ENCODE results near the gene FUCA1. TPM values are rescaled to one million over a fixed set of nuclear protein-coding genes. Genes with fewer than 3 reads are reported as not detected.

FUCA1 gene
- total RNA-seq, 2 experiments from 2014 or later, result 3.6 to 4.1 TPM

Other genes with a start within 250 kb of the FUCA1 start
- gene RPL11, start 176.5 kb downstream of the FUCA1 start, total RNA-seq, result 1,000 to 10,000 TPM; 2,191 to 2,374 TPM
- 10 to 100 TPM; 28.1 to 33.0 TPM for gene ELOA, start 124.8 kb downstream of the FUCA1 start, total RNA-seq
- 100 to 1,000 TPM; 110 to 111 TPM for gene PITHD1, start 89.9 kb downstream of the FUCA1 start, total RNA-seq
- 10 to 100 TPM; 37.4 to 37.7 TPM for gene LYPLA2, start 77.1 kb downstream of the FUCA1 start, total RNA-seq
- gene GALE, start 67.5 kb downstream of the FUCA1 start, total RNA-seq, result 1 to 10 TPM; 5.4 to 6.9 TPM
- gene HMGCL, start 42.9 kb downstream of the FUCA1 start, total RNA-seq, result 1 to 10 TPM; 8.9 to 9.6 TPM
- under 1 TPM in 1 of 2 experiments, not detected in 1; 0.05 TPM for gene CNR2, start 45.1 kb upstream of the FUCA1 start, total RNA-seq
- 100 to 1,000 TPM; 172 to 183 TPM for gene PNRC2, start 91.5 kb upstream of the FUCA1 start, total RNA-seq
- gene SRSF10, start 112.0 kb upstream of the FUCA1 start, total RNA-seq, result 100 to 1,000 TPM; 346 to 356 TPM
- gene MYOM3, start 243.8 kb upstream of the FUCA1 start, total RNA-seq, result not detected

Measured in CD4-positive, alpha-beta T cell (primary cell).